Ovary (tissue), 3 donors: ENCODE measurements around the gene ZNF598.

Experiments used
- POLR2A ChIP-seq: fragments of 450-650 bp; IDR thresholded peaks from one replicate; pipeline ENCODE4 v1.6.1; 2017; ENCODE audit warnings: antibody characterized with exemption, mild to moderate bottlenecking, moderate library complexity
- TF ChIP-seq, protein P1 (sequence below), 3 donors: fragments of 450-650 bp in 2 of 3; fragments of 200-600 bp in 1 of 3; IDR thresholded peaks; one replicate each; pipeline versions ENCODE4 v1.5.1 to v1.8.0; 2016 to 2022; ENCODE audit warnings: antibody characterized with exemption in 3 of 3, mild to moderate bottlenecking in 1 of 3
- donor health status: DM: no; HTN: no; CAD: no.

DNA sequence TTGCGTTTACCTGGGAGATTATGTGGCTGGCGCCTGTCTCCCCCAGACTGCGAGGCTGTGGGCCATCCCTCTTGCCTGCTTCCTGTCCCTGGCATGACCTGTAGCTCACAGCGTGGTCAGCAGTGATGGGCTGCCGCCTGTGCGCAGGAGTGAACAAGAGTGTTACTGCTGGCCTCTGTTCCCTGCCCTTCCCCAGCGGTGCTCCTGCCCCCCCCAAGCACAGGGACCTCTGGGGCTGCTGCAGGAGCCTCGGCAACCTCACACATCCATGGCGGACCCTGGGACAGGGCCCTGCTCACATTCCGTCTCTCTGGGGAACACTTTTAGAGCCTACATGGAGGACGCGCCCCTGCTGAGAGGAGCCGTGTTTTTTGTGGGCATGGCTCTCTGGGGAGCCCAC, 48.8 kb upstream of the ZNF598 start:
- TF ChIP-seq POLR2A, result no peak
- TF ChIP-seq, protein P1, sequence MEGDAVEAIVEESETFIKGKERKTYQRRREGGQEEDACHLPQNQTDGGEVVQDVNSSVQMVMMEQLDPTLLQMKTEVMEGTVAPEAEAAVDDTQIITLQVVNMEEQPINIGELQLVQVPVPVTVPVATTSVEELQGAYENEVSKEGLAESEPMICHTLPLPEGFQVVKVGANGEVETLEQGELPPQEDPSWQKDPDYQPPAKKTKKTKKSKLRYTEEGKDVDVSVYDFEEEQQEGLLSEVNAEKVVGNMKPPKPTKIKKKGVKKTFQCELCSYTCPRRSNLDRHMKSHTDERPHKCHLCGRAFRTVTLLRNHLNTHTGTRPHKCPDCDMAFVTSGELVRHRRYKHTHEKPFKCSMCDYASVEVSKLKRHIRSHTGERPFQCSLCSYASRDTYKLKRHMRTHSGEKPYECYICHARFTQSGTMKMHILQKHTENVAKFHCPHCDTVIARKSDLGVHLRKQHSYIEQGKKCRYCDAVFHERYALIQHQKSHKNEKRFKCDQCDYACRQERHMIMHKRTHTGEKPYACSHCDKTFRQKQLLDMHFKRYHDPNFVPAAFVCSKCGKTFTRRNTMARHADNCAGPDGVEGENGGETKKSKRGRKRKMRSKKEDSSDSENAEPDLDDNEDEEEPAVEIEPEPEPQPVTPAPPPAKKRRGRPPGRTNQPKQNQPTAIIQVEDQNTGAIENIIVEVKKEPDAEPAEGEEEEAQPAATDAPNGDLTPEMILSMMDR (IDR thresholded peaks at IDR 0.05), result no peak
